Smooth muscle cell of the brain vasculature (primary cell): ENCODE results near the gene PRKN.
"Not testable (repeated sequence)": the region's sequence is repeated elsewhere in the genome, so short reads cannot be mapped to it uniquely, and the experiment has no call there.

Experiments used
- DNase-seq: peaks from one replicate; pipeline ENCODE4 v3.0.0-alpha.2; 2012; ENCODE audit warnings: low read depth, low spot score

The PRKN gene

DNA sequence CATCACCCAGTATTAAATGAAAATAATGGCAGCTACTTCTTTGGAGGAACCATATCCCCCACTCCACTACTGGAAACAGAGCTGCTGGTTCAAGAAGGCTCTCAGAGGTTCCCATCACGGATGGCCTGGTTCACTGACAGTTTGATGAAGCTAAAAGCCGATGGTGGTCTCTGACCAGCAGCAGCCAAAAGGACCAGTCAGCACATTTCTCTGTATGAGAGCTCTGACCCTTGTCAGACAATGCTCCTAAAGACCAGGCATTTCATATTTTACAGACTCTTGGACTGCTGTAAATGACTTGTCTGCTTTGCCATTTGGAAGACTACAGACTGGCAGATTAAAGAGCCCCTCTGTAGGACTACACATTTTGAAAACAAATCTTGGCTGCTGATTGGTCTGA, 16.6 kb downstream of the PRKN start:
- DNase-seq, result no peak

DNA sequence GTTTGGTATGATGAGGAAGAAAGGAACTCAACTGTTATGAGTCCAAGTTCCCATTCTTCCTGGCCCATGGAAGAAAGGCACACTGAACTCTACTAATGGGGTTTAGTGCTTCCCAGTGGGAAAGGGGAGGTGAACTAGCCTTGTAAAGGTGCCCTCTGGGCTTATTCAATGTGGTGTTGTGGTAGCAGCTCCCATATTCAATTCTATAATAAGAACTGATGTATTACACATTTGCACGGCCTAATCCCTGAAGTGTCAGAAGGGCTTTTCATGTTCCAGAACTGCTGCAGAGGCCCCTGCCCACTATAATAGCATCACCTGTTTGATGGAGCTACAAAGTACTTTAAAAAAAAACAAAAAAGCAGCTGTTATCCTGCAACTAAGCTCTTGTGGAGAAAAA, 17.1 kb downstream of the PRKN start:
- DNase-seq, result no peak

GRCh38 chr6:162709431-162709830, 18.1 kb downstream of the PRKN start:
- no peak for DNase-seq

- no peak for DNase-seq
These were observed 18.6 kb downstream of the PRKN start for GRCh38 chr6:162708971-162709370.

GRCh38 chr6:162706232-162706631, 21.3 kb downstream of the PRKN start:
- no peak for DNase-seq

GRCh38 chr6:162705736-162706135, 21.8 kb downstream of the PRKN start:
- DNase-seq, result no peak

DNA sequence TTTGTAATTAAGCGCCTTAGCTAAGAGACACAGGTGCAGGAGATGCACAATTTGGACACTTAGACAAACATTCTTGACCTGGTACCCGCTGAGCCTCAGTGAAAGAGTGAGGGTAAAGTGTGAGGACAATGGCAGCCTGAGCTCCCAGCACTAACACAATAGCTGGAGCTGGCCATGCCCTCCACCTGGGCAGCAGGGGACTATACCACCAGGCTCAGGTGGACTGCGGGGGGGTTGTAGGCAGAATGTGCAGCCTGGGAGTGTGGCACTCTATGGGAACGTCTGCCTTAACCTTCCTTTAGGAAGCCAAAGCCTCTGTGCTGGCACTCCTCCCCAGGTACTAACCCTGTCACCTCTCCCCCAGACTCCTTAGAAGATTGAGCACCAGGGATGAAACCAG, 23.6 kb downstream of the PRKN start:
- DNase-seq, result no peak

DNA sequence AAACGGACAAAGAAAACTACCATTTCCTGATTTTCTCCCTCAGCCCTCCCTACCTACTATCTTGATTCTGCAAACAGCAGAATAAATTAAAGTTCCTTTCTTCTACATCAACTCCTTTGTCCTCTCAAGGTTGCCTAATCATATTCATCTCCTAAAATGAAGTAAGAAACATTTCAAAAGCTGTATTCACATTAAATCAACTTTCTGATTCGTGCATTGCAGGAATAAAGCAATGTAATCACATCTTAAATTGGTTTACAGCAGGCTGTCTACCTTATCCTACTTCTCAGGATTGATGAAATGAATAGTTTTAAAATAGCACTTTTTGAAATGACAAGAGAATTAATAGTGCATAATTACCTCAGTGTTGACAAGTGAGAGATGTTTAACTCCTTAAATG, 25.1 kb downstream of the PRKN start:
- DNase-seq, result no peak

DNA sequence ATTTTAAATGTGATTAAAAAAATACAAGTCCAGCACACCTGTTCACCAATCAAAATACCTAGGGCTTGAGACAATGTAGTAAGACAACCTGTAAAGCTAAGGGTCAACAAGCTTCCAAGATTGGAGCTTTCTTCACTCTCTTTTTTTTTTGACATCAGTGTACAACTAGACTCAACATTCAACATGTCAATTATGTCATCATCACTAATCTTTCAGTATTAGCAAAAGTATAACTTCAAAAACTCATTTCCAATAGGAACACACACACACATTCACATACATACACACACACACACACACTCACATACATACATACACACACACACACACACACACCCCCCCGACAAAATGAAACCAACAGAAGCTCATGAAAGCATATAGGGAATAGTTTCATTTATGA, 26.0 kb downstream of the PRKN start:
- DNase-seq, result no peak

DNA sequence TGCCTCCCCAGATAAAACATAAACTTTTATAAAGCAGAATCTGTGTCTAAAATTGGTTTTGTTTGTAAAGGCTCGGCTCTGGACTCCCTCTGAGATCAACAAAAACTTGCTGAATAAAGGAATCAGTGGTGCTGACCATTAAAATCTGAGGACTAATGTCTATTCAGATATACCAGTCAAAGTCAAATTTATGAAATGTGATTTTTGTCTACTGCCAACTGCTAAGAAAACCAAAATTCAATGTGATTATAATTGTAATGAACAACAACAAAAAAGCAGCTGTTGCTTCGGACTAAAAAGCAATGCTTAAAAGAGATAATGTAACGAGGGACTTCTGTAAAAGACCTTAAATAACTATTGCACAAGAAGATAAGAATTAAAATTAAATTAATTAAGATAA, 26.6 kb downstream of the PRKN start:
- no peak for DNase-seq

- no peak for DNase-seq
These were observed 27.6 kb downstream of the PRKN start for GRCh38 chr6:162699961-162700360.

- no peak for DNase-seq
These were observed 29.1 kb downstream of the PRKN start for GRCh38 chr6:162698440-162698839.

DNA sequence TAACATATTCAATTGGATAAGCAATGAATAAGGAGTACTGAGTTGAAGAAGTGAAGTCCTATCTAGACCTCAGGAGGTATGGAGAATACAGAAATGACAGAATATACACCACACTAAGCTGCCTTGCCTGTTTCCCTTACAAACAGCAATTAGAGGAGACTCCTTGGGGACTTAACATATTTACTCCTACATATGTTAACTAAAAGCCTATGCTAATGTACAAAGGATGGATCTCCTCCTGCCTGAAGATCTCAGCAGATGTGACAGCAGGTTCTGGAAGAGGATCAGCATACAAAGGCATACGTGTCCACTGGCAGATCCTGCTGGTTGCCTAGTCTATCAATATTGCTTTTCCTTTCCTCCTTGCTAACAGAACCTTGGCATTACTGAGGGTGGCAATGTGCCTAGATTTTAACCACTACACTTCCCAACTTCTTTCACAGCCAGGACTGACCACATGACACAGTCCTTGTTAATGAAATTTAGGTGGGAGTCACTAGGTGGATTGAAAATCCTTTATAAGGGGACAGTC, 29.6 kb downstream of the PRKN start:
- DNase-seq, result no peak

DNA sequence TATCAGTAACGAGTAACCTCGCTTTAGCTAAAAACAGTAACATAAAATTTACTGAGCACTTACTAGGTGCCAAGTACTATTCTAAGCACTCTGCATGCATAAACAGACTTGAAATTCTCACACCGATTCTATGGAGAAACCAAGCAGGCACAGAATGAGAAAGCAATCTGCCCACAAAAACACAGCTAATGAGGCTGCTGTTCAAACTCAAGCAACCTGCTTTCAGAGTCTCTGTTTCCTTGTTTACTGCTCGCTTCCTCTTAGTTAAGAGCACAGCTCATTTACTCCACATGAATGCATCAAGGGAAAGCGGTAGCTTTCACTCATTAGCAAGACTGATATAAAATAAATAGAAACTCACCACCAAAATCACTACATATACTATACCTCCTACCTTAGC, 37.4 kb downstream of the PRKN start:
- DNase-seq, result no peak

- no peak for DNase-seq
These were observed 38.7 kb downstream of the PRKN start for GRCh38 chr6:162688751-162689345.

- DNase-seq, result no peak
These were observed 42.0 kb downstream of the PRKN start for GRCh38 chr6:162685586-162685985.

DNA sequence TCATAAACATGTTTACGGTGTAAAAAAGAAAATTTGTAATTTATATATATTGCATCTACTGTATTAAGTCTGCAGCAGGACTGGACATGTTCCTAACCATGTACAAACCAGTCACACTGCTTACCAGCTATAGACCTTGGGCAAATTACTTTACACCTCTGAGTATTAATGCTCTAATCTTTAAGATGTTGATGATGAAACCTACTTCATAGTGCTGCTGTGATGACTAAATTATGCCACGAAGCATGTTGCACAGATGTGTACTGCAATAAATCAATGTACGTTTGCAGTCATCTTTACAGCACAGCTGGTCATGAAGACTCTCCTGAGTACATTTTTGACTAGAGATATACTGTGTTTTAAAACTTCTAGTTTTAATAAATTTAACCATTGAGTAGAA, 42.6 kb downstream of the PRKN start:
- no peak for DNase-seq

- no peak for DNase-seq
These were observed 43.5 kb downstream of the PRKN start for GRCh38 chr6:162684052-162684451.

DNA sequence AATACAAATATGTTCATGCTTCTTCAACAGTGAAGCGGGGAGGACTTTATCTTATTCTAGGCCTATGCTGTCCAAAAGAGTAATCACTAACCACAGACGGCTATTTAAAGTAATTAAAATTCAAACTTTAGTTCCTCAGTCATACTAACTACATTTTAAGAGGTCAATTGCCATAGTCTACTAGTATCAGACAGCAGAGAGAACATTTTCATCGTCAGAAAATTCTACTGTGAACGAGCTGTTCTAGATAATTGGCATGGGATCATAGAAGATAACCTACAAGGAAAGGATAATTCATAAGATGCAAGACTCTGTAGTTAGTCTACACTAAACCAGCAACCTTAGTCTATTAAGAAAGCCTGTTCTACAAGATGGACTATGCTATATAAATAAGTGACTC, 44.4 kb downstream of the PRKN start:
- DNase-seq, result no peak

- no peak for DNase-seq
These were observed 46.1 kb downstream of the PRKN start for GRCh38 chr6:162681447-162681846.

- DNase-seq, result no peak
These were observed 46.7 kb downstream of the PRKN start for GRCh38 chr6:162680871-162681270.

GRCh38 chr6:162680367-162680766, 47.2 kb downstream of the PRKN start:
- no peak for DNase-seq

DNA sequence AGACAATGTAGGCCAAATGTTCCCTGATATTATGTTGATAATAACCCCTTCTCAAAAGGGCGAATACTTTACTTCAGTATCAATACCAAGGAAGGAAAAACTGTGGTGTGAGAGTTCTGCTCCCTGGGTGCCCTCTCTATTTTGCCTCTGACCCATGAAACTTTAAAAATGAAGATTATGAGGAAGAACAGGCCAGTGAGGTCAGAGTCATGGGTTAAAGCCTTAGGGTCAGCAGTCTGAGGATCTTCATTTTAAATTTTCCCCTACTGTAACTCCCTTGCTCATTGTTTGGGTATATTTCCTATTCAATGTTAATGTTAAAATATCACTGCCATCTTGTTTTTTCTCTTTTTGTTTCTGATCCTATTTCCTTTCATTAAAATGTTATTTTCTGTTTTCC, 47.9 kb downstream of the PRKN start:
- no peak for DNase-seq

DNA sequence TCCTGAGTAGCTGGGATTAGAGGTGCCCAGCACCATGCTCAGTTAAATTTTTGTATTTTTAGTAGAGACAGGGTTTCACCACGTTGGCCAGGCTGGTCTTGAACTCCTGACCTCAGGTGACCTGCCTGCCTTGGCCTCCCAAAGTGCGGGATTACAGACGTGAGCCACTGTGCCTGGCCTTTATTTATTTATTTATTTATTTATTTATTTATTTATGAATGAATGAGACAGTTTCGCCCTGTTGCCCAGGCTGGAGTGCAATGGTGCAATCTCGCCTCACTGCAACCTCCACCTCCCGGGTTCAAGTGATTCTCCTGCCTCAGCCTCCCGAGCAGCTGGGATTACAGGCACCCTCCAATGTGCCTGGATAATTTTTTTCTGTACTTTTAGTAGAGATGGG, 48.7 kb downstream of the PRKN start:
- DNase-seq, result not testable (repeated sequence)
